DMS53 (cell line): ENCODE measurements around the gene IL11RA.
A peak's percentile ranks its signal among the peaks of the same experiment; 100 is the strongest.
"Not testable (repeated sequence)": the region's sequence is repeated elsewhere in the genome, so short reads cannot be mapped to it uniquely, and the experiment has no call there.

ENCODE experiments used
- DNase-seq: peaks from one replicate; lab custom pipeline; 2025; lab: John Stamatoyannopoulos, UW

Gene IL11RA

DNA sequence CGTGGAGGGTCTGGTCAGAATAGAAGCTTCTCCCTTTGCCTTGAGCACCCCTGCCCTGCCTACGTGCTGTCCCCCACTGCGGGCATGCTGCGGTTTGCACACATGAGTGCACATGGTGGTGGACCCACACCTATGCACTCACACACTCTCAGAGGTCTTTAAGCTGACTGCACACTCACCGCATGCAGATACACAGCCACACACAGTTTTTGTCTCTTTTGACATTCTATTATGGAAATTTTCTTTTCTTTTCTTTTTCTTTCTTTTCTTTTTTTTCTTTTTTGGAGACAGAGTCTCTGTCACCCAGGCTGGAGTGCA, 22.5 kb upstream of the IL11RA start:
- no peak for DNase-seq

- DNase-seq: no peak
Measured at GRCh38 chr9:34630402-34631154, 21.4 kb upstream of the IL11RA start.

- DNase-seq: no peak
Measured at GRCh38 chr9:34633166-34633565, 18.8 kb upstream of the IL11RA start.

- peak; percentile 68 for DNase-seq
Measured at GRCh38 chr9:34633851-34634550, 18.0 kb upstream of the IL11RA start.

GRCh38 chr9:34634551-34635248, 17.3 kb upstream of the IL11RA start:
- DNase-seq: no peak

GRCh38 chr9:34635556-34635955, 16.4 kb upstream of the IL11RA start:
- DNase-seq: no peak

DNA sequence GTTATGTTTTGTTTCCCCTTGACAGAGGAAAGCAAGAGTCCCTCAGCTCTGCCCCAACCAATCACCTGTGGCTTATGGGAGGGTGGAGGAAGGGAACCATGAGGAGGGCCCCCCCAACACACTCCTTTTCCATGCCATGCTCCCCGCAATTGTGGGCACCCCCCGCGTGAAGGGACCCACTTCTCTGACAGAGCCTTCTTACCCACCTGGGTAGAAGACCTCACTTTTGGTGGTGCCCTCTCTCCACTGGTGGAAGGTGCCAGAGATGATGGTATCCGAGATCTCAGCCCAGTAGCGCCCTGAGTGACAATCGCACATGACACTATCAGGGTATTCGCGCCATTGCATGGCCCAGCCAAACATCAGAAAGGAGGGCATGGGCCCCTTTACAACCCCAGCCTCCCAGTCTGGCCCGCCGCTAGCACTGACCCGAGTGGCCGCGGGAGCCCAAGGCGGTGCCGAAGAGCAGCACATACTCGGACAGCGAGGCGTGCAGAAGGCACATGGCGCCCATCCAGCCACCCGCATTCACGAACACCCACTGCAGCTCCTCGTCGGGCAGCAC, 15.1 kb upstream of the IL11RA start:
- peak; percentile 66 for DNase-seq

DNA sequence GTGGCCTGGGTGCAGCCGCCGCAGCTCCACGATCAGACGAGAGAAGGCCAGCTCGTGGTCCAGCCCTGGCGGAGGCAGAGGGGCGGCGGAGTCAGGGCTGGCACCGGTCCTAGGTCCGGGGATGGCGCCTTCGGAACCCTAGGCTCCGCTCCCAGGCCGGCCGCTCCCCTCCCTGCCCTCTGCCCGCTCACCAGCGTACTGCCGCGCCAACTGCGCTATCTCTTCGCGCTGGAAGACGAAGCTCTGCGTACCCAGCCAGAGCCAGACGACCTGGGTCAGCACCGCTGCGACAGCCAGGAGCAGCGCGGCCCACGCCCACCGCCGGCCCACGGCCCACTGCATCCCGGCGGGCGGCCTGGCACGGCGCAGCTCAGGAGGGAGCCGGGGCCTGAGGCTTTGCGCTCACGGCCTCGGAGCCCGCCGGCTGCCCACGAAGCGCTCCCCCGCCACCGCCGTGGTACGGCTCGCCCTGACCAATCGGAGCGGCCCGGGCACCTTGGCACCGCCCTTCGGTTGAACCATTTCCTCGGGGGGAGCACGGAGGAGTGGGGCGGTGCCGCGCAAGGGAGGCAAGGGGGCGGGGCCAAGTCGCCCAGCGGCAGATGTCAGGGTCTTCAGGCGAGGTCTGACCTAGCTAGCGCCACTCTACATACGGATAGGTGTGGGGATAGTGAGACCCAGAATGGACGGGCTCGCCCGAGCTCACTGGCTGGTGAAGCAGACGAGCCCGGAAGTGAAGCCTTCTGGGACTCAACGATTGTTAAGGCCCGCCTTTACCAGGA, 14.4 kb upstream of the IL11RA start, which contains the start of gene SIGMAR1:
Gene SIGMAR1, minus strand, starts transcription at position 432 of the 782 bp plus-strand sequence. Its CDS starts 90 bp downstream, at position 342.
- peak; percentile 95 for DNase-seq

GRCh38 chr9:34638138-34638445, 13.9 kb upstream of the IL11RA start:
- no peak for DNase-seq

GRCh38 chr9:34639322-34639721, 12.7 kb upstream of the IL11RA start:
- DNase-seq: not testable (repeated sequence)

DNA sequence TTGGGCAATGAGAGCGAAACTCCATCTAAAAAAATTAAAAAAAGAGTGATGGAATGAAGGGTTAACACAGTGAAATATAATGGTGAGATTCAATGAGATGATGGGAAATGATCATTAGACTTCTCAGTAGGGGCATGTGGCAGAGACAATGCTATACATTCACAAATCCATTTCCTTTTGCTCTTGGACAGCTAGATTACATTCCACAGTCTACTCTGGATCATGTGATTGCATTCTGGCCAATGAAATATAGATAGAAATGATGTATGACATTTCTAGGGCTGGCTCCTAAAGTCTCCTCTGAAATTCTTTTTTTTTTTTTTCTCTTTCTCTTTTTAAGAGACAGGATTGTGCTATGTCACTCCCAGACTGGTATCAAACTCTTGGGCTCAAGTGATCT, 9.3 kb upstream of the IL11RA start:
- DNase-seq: no peak

DNA sequence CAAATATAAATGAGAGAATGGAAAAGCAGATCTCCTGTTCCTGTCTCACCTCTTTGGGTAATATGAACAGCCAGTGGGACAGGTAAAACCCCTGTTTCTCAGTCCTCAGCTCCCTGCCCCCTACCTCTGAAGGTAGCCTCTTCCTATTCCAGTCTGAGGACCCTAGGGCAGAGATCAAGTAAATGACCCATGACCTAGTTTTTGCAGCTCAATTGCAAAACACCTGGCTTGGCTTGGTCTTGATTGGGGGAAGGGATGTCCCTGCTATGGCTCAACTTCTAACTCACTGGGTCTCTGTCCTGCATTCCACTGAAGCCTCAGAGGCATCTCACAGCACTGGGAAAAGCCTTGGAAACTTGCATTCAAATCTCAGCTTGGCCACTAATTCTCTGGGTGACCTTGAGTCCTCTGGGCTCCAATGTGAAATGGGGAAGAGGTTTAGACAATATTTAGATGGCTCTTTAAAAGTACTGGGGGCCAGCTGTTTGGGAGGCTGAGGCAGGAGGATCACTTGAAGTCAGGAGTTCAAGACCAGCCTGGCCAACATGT, 7.1 kb upstream of the IL11RA start:
- no peak for DNase-seq

DNA sequence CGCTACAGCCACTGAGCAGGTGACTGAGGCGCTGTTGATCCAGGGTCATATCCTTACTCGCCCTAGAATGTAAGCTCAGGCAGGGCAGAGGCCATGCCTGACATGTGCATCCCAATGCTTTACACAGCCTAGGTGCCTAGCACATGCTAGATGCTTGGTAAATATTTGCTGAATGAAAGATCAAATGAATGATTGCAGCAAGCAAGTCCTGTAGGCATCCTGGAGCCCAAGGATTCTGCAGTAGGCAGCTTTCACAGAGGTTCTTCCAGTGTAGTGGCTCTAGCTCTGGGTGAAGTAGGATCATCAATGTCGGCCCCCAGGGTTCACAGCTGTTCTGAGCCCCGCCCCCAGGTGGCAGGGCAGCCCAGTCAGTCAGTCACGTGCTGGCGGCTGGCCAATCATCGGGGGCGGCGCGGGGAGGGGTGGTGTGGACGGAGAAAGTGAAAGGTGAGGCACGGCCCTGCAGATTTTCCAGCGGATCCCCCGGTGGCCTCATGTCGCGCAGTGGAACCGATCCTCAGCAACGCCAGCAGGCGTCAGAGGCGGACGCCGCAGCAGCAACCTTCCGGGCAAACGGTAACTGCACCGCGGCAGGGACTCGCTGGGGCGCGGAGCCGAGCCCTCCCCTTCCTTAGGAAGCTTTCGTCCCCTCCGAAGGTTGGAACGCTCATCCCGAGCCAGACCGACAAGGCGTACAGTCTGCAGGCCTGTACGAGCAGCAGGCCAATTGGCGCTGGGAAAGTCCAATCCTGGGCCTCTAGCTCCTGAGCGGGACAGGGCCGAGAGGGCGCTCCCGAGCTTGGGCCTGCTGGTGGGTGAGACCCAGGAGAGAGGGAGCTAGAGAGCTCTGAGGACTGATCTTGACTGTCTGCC, 5.5 kb upstream of the IL11RA start, which contains the start of gene GALT:
Gene GALT, plus strand, starts transcription at position 465 of the 873 bp plus-strand sequence. Its CDS starts 30 bp downstream, at position 495.
- DNase-seq: peak; percentile 93

DNA sequence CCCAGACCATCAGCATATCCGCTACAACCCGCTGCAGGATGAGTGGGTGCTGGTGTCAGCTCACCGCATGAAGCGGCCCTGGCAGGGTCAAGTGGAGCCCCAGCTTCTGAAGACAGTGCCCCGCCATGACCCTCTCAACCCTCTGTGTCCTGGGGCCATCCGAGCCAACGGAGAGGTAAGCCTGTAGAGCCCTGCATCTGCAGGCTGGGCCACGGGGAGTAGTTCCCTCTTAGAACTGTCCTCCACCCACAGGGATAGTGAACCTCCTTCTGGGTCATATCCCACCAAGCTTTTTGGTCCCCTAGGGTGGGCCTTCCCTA, 4.9 kb upstream of the IL11RA start:
- DNase-seq: no peak

DNA sequence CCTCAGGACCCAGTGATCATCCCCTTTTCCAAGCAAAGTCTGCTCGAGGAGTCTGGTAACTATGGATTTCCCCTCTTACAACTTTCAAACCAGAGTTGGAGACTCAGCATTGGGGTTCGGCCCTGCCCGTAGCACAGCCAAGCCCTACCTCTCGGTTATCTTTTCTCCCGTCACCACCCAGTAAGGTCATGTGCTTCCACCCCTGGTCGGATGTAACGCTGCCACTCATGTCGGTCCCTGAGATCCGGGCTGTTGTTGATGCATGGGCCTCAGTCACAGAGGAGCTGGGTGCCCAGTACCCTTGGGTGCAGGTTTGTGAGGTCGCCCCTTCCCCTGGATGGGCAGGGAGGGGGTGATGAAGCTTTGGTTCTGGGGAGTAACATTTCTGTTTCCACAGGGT, 4.3 kb upstream of the IL11RA start:
- DNase-seq: no peak

DNA sequence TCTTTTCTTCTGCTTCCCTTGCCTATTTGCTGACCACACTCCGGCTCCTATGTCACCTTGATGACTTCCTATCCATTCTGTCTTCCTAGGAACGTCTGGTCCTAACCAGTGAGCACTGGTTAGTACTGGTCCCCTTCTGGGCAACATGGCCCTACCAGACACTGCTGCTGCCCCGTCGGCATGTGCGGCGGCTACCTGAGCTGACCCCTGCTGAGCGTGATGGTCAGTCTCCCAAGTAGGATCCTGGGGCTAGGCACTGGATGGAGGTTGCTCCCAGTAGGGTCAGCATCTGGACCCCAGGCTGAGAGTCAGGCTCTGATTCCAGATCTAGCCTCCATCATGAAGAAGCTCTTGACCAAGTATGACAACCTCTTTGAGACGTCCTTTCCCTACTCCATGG, 3.3 kb upstream of the IL11RA start:
- DNase-seq: no peak

DNA sequence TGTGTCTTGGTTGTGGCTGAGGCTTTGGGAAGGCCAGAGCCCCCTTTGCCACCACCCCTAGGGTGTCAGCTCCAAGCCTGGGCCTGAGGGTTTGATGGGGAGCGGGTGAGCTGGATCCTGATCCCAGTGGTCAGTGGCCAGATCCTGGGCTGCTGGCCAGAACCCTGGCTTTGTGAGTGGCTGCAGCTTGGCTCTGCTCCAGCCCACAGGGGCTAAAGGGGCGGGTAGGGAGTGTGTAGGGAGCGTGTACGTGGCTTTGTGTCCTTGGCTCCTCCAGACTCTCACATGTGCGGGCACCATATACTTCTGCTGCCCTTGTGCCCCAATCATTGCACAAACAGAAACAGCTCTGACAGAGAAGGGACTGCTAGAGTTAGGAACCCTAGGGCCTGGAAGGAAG, 1.2 kb upstream of the IL11RA start:
- no peak for DNase-seq

DNA sequence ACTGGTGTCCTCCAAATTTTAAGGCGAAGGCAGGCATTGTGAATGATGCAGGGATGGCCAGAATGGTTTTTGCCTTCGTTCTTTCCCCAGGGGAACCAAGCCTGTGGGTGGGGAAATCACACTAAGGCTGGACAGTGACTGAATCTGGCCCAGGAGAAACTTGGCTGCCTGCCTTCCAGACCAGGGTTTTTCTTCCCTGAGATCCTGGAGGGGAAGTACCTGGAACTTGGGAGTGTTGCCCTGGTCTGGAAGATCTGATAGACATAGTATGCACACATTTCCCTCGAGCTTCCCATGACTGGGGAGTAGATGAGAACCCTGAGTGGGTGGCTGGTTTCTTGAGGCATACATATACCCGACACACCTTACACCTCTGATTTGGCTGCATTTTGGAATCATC, 664 bp upstream of the IL11RA start:
- DNase-seq: no peak

DNA sequence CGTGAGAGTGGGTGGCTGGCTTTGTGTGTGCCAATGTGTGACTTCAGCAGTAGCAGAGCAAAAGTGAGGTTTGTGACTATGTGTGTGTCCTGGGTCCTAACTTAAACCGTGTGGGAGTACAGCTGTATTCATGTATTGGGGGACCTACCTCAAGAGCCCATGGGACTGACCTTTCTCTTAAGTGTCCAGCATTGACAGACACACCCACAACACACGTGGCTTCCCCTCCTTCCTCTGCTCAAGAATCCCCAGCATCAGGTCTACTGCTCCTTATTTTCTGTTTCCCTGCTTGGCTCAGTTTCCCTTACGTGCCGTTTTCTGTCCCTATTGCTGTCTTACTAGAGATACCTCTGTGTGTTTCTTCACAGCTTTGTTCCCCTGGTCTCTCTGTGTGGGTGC, 616 bp downstream of the IL11RA start:
- DNase-seq: no peak

- no peak for DNase-seq
Measured at GRCh38 chr9:34653151-34654072, 1.4 kb downstream of the IL11RA start.
